Erythroblast (primary cell): ENCODE measurements around the gene SLC66A3.

ENCODE experiments used
- GATA1 ChIP-seq: IDR thresholded peaks from 2 replicates; pipeline ENCODE4 v1.6.1; 2011; ENCODE audit warnings: low read depth, mild to moderate bottlenecking, control low read depth, low read length, moderate library complexity
- POLR2A ChIP-seq: IDR thresholded peaks from 2 replicates; pipeline ENCODE4 v1.6.1; 2011; ENCODE audit warnings: mild to moderate bottlenecking, low read length

- TF ChIP-seq POLR2A (no peak), GATA1 (no peak)
These were observed 31.2 kb upstream of the SLC66A3 start for GRCh38 chr2:11123856-11124759.
